C4-2B (cell line): ENCODE results near the gene DPP6.

Experiments
- CTCF ChIP-seq: fragments of 450-650 bp; conservative IDR thresholded peaks from 2 replicates; pipeline ENCODE4 v1.5.1; 2017; ENCODE audit warnings: mild to moderate bottlenecking
- ZFX ChIP-seq: fragments of 450-650 bp; IDR thresholded peaks from 2 replicates; pipeline ENCODE4 v1.6.1; 2017

GRCh38 chr7:154859747-154860620 lies 807.8 kb downstream of the DPP6 start:
- TF ChIP-seq CTCF = no peak
- no peak for TF ChIP-seq ZFX
